Stimulated activated CD4-positive, alpha-beta T cell treated with anti-CD3 and anti-CD28 coated beads, Interleukin-1b, Interleukin-23, amount 100 ng/mL, for 48 hours (primary cell): ENCODE results near the gene NAV2.

ENCODE experiments used
- DNase-seq: peaks from one replicate; pipeline ENCODE4 v3.0.0-alpha.2; 2020

The NAV2 gene

GRCh38 chr11:19813158-19813879, 100.7 kb downstream of the NAV2 start:
- DNase-seq = no peak

GRCh38 chr11:19814421-19814820, 101.8 kb downstream of the NAV2 start:
- DNase-seq = no peak

- DNase-seq = no peak
Observed at GRCh38 chr11:19816040-19816439, 103.4 kb downstream of the NAV2 start.

GRCh38 chr11:19816817-19817216, 104.2 kb downstream of the NAV2 start:
- DNase-seq = no peak

GRCh38 chr11:19817265-19817851, 104.7 kb downstream of the NAV2 start:
- DNase-seq = no peak

- no peak for DNase-seq
Observed at GRCh38 chr11:19817870-19818269, 105.2 kb downstream of the NAV2 start.

- DNase-seq = no peak
Observed at GRCh38 chr11:19818619-19819018, 106.0 kb downstream of the NAV2 start.

GRCh38 chr11:19819148-19819547, 106.5 kb downstream of the NAV2 start:
- DNase-seq = no peak

GRCh38 chr11:19820100-19820499, 107.5 kb downstream of the NAV2 start:
- no peak for DNase-seq

GRCh38 chr11:19821412-19821875, 108.8 kb downstream of the NAV2 start:
- DNase-seq = no peak

GRCh38 chr11:19821993-19822392, 109.4 kb downstream of the NAV2 start:
- no peak for DNase-seq

- DNase-seq = no peak
Observed at GRCh38 chr11:19822531-19822930, 109.9 kb downstream of the NAV2 start.

GRCh38 chr11:19826606-19827005, 114.0 kb downstream of the NAV2 start:
- DNase-seq = no peak

- no peak for DNase-seq
Observed at GRCh38 chr11:19827399-19828135, 114.9 kb downstream of the NAV2 start.

- no peak for DNase-seq
Observed at GRCh38 chr11:19828382-19829108, 115.9 kb downstream of the NAV2 start.

- no peak for DNase-seq
Observed at GRCh38 chr11:19829109-19829837, 116.6 kb downstream of the NAV2 start.

- DNase-seq = no peak
Observed at GRCh38 chr11:19832086-19832750, 119.6 kb downstream of the NAV2 start.

GRCh38 chr11:19832901-19833300, 120.3 kb downstream of the NAV2 start:
- DNase-seq = no peak

- DNase-seq = no peak
Observed at GRCh38 chr11:19834771-19835170, 122.1 kb downstream of the NAV2 start.

- DNase-seq = no peak
Observed at GRCh38 chr11:19836666-19837065, 124.0 kb downstream of the NAV2 start.

- DNase-seq = no peak
Observed at GRCh38 chr11:19838994-19839768, 126.5 kb downstream of the NAV2 start.
